ENCODE results near the gene RSPH10B2. TPM values are rescaled to one million over a fixed set of nuclear protein-coding genes. Genes with fewer than 3 reads are reported as not detected.
"Not testable (repeated sequence)": the region's sequence is repeated elsewhere in the genome, so short reads cannot be mapped to it uniquely, and the experiment has no call there.

RSPH10B2 gene
- total RNA-seq, 1 donor from 2014 or later: 0.59 TPM

DNA sequence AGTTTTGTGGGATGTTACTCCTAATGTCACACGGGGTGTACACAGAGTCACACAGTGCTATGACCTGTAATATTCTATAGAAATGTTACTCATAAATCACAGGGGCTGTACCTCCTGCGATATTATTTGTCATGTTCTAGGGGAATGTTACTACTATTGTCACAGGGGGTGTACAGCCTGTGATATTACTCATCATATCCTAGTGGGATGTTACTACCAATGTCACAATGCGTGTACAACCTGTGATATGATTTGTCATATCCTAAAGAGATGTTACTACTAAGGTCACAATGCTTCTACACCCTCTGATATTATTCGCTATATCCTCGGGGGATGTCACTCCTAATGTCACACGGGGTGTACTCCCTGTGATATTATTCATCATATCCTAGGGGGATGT lies 79.7 kb downstream of the RSPH10B2 start:
- Histone ChIP-seq H3K4me1 (ENCODE audit: insufficient read depth, low read length) (no peaks in the 10 kb centered on the region), H2AFZ (ENCODE audit: low read depth, low read length) (no peak overlapping the region), H3K4me3 (ENCODE audit: insufficient read depth, low read depth, low read length) (no peak overlapping the region), H3K27me3 (ENCODE audit: insufficient read depth, low read length) (peaks cover 6% of the 10 kb centered on the region), H3K9me3 (ENCODE audit: insufficient read depth, low read depth, low read length) (no peaks in the 10 kb centered on the region), H4K20me1 (ENCODE audit: insufficient read depth, low read length) (no peaks in the 10 kb centered on the region), H3K36me3 (ENCODE audit: insufficient read depth, low read length) (no peaks in the 10 kb centered on the region), H3K27ac (ENCODE audit: low read depth, low read length) (no peak overlapping the region), H3K9ac (ENCODE audit: low read length) (no peak overlapping the region), H3K79me2 (ENCODE audit: insufficient read depth, low read length) (no peaks in the 10 kb centered on the region), H3K4me2 (ENCODE audit: low read length) (no peak overlapping the region)
- H3K4me3 Mint-ChIP-seq (ENCODE audit: unreplicated experiment): no peak overlapping the region
- peaks cover 15% of the 10 kb centered on the region for H3K27me3 Mint-ChIP-seq (ENCODE audit: low read depth, unreplicated experiment)
- H3K36me3 Mint-ChIP-seq (ENCODE audit: low read depth, unreplicated experiment): no peaks in the 10 kb centered on the region
- no peak overlapping the region for H3K27ac Mint-ChIP-seq (ENCODE audit: unreplicated experiment)
- no peaks in the 10 kb centered on the region for H3K9me3 Mint-ChIP-seq (ENCODE audit: unreplicated experiment)
- H3K4me1 Mint-ChIP-seq (ENCODE audit: low read depth, unreplicated experiment): peaks cover 5% of the 10 kb centered on the region
- no peak for FAIRE-seq
- DNase-seq (ENCODE audit: low read depth): no peak
- TF ChIP-seq EZH2 (IDR thresholded peaks at IDR 0.05; ENCODE audit: insufficient read depth, low read length): no peak
- TF ChIP-seq, protein P1, sequence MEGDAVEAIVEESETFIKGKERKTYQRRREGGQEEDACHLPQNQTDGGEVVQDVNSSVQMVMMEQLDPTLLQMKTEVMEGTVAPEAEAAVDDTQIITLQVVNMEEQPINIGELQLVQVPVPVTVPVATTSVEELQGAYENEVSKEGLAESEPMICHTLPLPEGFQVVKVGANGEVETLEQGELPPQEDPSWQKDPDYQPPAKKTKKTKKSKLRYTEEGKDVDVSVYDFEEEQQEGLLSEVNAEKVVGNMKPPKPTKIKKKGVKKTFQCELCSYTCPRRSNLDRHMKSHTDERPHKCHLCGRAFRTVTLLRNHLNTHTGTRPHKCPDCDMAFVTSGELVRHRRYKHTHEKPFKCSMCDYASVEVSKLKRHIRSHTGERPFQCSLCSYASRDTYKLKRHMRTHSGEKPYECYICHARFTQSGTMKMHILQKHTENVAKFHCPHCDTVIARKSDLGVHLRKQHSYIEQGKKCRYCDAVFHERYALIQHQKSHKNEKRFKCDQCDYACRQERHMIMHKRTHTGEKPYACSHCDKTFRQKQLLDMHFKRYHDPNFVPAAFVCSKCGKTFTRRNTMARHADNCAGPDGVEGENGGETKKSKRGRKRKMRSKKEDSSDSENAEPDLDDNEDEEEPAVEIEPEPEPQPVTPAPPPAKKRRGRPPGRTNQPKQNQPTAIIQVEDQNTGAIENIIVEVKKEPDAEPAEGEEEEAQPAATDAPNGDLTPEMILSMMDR (IDR thresholded peaks at IDR 0.05; ENCODE audit: insufficient read depth, low read depth, low read length): no peak

DNA sequence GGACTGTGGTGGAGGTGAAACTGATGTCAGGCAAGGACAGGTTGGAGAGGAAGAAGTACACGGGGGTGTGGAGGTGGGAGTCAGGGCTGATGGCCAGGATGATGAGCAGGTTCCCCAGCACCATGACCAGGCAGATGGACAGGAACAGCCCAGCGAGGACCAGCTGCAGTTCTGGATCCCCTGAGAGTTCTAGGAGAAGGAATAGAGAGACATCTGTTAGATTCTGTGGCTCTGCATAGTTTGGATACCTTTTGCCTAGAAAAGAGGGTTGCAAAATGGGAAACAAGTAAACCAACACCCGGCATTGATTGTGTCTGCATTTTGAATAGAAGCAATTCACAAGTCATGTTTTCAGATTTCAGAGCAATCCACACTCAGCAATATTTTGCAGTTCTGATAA lies 81.6 kb downstream of the RSPH10B2 start:
- H3K36me3 ChIP-seq (ENCODE audit: insufficient read depth, low read length); H3K79me2 ChIP-seq (ENCODE audit: insufficient read depth, low read length); DNase-seq (ENCODE audit: low read depth); H3K4me3 Mint-ChIP-seq (ENCODE audit: unreplicated experiment); H3K4me1 Mint-ChIP-seq (ENCODE audit: low read depth, unreplicated experiment); H3K9me3 Mint-ChIP-seq (ENCODE audit: unreplicated experiment); H4K20me1 ChIP-seq (ENCODE audit: insufficient read depth, low read length); H3K9ac ChIP-seq (ENCODE audit: low read length); H3K36me3 Mint-ChIP-seq (ENCODE audit: low read depth, unreplicated experiment); H3K4me1 ChIP-seq (ENCODE audit: insufficient read depth, low read length); H3K27ac ChIP-seq (ENCODE audit: low read depth, low read length); H3K4me3 ChIP-seq (ENCODE audit: insufficient read depth, low read depth, low read length); FAIRE-seq; H3K4me2 ChIP-seq (ENCODE audit: low read length); H3K27me3 ChIP-seq (ENCODE audit: insufficient read depth, low read length); H3K9me3 ChIP-seq (ENCODE audit: insufficient read depth, low read depth, low read length); H2AFZ ChIP-seq (ENCODE audit: low read depth, low read length); H3K27ac Mint-ChIP-seq (ENCODE audit: unreplicated experiment): not testable (repeated sequence)
- peaks cover 15% of the 10 kb centered on the region for H3K27me3 Mint-ChIP-seq (ENCODE audit: low read depth, unreplicated experiment)

DNA sequence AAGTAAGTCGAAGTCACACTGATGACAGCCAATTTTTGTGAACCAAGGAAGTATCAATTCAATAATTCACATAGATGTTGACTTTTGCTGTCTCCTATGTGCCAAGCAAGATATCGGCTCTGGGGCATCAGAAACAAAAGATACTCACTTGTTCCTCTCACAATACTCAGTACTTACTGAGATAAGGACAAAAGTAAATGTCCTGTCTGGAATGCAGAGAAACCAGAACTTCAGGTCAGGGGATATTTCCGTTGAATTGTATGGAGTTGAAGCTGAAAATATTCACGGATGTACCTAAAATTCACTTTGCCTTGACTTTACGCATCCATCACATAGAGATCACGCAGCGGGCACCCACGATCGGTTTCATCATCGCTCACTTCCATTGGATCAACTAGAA lies 83.2 kb downstream of the RSPH10B2 start:
- not testable (repeated sequence) for H3K4me3 Mint-ChIP-seq (ENCODE audit: unreplicated experiment); H3K36me3 Mint-ChIP-seq (ENCODE audit: low read depth, unreplicated experiment); H3K27ac ChIP-seq (ENCODE audit: low read depth, low read length); H3K27ac Mint-ChIP-seq (ENCODE audit: unreplicated experiment); H3K4me3 ChIP-seq (ENCODE audit: insufficient read depth, low read depth, low read length); H3K36me3 ChIP-seq (ENCODE audit: insufficient read depth, low read length); H3K4me1 Mint-ChIP-seq (ENCODE audit: low read depth, unreplicated experiment); H3K9ac ChIP-seq (ENCODE audit: low read length); H3K27me3 ChIP-seq (ENCODE audit: insufficient read depth, low read length); H3K9me3 ChIP-seq (ENCODE audit: insufficient read depth, low read depth, low read length); DNase-seq (ENCODE audit: low read depth); FAIRE-seq; H3K9me3 Mint-ChIP-seq (ENCODE audit: unreplicated experiment); H3K79me2 ChIP-seq (ENCODE audit: insufficient read depth, low read length); H4K20me1 ChIP-seq (ENCODE audit: insufficient read depth, low read length); H2AFZ ChIP-seq (ENCODE audit: low read depth, low read length); H3K4me2 ChIP-seq (ENCODE audit: low read length); H3K4me1 ChIP-seq (ENCODE audit: insufficient read depth, low read length)
- H3K27me3 Mint-ChIP-seq (ENCODE audit: low read depth, unreplicated experiment): peaks cover 15% of the 10 kb centered on the region

DNA sequence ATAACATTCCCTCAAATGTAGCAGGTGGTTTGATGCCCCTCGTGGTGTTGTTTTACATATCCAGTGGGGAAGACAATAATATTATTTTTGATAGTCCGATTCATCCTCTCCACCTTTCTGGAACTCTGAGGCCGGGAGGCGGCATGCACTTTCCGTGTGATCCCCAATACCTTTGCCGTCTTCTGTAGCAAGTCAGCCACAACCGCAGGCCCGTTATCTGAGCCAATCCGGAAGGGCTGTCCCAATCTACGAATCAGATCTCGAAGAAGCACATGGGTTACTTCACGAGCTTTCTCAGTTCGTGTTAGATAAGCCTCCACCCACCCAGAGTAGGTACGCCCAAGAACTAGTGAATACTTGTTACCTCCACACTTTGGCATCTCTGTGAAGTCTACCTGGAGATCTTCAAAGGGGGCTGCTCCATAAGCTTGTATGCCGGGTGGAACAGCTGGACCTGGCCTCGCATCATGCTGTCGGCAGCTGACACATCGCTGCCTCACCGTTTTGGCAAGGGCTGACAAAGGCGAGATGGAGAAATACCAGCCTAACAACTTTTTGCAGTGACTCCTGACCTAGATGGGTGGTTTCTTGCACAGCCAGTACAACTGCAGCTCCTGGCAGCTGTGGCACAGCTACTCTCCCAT lies 88.5 kb downstream of the RSPH10B2 start:
- H3K79me2 ChIP-seq (ENCODE audit: insufficient read depth, low read length); H3K27me3 Mint-ChIP-seq (ENCODE audit: low read depth, unreplicated experiment); H3K36me3 Mint-ChIP-seq (ENCODE audit: low read depth, unreplicated experiment); FAIRE-seq; H3K4me2 ChIP-seq (ENCODE audit: low read length); H3K4me1 ChIP-seq (ENCODE audit: insufficient read depth, low read length); H3K27ac Mint-ChIP-seq (ENCODE audit: unreplicated experiment); H3K9me3 Mint-ChIP-seq (ENCODE audit: unreplicated experiment); H3K36me3 ChIP-seq (ENCODE audit: insufficient read depth, low read length); DNase-seq (ENCODE audit: low read depth); H3K4me3 ChIP-seq (ENCODE audit: insufficient read depth, low read depth, low read length); H3K27ac ChIP-seq (ENCODE audit: low read depth, low read length); H3K4me3 Mint-ChIP-seq (ENCODE audit: unreplicated experiment); H4K20me1 ChIP-seq (ENCODE audit: insufficient read depth, low read length); H2AFZ ChIP-seq (ENCODE audit: low read depth, low read length); H3K4me1 Mint-ChIP-seq (ENCODE audit: low read depth, unreplicated experiment); H3K9me3 ChIP-seq (ENCODE audit: insufficient read depth, low read depth, low read length); H3K9ac ChIP-seq (ENCODE audit: low read length); H3K27me3 ChIP-seq (ENCODE audit: insufficient read depth, low read length): not testable (repeated sequence)

DNA sequence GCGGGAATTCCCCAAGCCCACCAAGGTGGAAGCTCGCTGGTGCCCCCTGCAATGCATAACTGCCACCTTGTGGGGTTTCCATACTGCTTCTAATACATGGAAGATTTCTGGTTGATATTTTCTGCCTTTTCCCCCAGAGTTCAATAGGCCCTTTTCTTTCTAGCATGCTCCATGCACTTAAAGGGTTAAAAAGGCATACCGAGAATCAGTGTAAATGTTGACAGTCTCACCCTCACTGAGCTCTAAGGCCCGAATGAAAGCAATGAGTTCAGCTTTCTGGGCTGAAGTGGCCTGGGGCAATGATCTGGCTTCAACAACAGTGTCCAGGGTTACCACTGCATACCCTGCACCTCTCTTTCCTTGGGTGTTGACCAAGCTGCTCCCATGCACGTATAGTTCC lies 89.2 kb downstream of the RSPH10B2 start:
- not testable (repeated sequence) for H3K79me2 ChIP-seq (ENCODE audit: insufficient read depth, low read length); H3K9me3 ChIP-seq (ENCODE audit: insufficient read depth, low read depth, low read length); H3K27ac ChIP-seq (ENCODE audit: low read depth, low read length); H3K27me3 ChIP-seq (ENCODE audit: insufficient read depth, low read length); H3K36me3 Mint-ChIP-seq (ENCODE audit: low read depth, unreplicated experiment); H2AFZ ChIP-seq (ENCODE audit: low read depth, low read length); FAIRE-seq; H3K9ac ChIP-seq (ENCODE audit: low read length); H4K20me1 ChIP-seq (ENCODE audit: insufficient read depth, low read length); H3K4me3 ChIP-seq (ENCODE audit: insufficient read depth, low read depth, low read length); H3K4me3 Mint-ChIP-seq (ENCODE audit: unreplicated experiment); H3K4me2 ChIP-seq (ENCODE audit: low read length); H3K36me3 ChIP-seq (ENCODE audit: insufficient read depth, low read length); DNase-seq (ENCODE audit: low read depth); H3K4me1 Mint-ChIP-seq (ENCODE audit: low read depth, unreplicated experiment); H3K4me1 ChIP-seq (ENCODE audit: insufficient read depth, low read length); H3K27ac Mint-ChIP-seq (ENCODE audit: unreplicated experiment); H3K9me3 Mint-ChIP-seq (ENCODE audit: unreplicated experiment)
- peaks cover 12% of the 10 kb centered on the region for H3K27me3 Mint-ChIP-seq (ENCODE audit: low read depth, unreplicated experiment)

Data from astrocyte (in vitro differentiated cells and primary cell).